ENCODE results near the gene TESMIN. TPM values are rescaled to one million over a fixed set of nuclear protein-coding genes. Genes with fewer than 3 reads are reported as not detected.

Gene TESMIN
- polyA plus RNA-seq, 1 donor (not counting 4 experiments of a cell fraction or from before 2014, with no cell fraction given) = 4.0 TPM

DNA sequence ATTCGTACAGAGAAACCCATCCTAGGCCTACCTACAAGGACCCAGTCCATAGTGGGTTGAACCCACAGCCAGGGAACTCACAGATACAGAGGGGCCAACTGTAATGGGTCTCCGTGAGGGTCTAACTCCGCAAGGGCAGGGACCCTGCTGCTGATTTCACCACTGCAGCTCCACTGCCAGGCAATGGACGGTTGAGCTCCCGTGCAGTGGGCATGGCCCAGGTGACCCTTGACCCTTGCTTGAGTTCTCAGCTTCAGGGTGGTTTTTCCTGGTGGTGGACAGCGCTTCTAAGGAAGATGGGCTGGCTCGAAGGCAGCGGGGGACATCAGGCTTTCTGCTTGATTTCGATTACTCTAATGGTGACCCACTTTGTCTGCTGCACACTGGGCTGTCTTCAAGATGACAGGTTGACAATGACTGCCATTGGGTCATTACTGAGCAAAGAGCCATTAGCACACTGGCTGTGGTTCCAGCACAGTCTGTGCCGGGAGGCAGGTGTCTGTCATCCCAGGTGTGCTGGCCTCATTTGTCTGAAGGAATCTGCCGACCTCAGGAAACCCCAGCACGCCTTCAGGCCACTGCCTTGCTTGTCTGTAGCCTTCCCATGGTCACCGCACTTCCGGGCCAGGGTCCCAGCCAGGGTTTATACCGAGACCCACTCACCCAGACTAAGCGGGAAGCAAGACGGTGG is 70.6 kb downstream of the TESMIN start:
- Histone ChIP-seq H3K9ac (ENCODE audit: control insufficient read depth, extremely low read depth, insufficient read depth, low read length) (no peak overlapping the region), H3K9me1 (ENCODE audit: control insufficient read depth, extremely low read depth, insufficient read depth, low read length) (no peaks in the 10 kb centered on the region), H3K4me2 (ENCODE audit: control insufficient read depth, extremely low read depth, insufficient read depth, low read depth, low read length) (no peak overlapping the region), H3K79me2 (ENCODE audit: control insufficient read depth, insufficient read depth, low read length) (no peaks in the 10 kb centered on the region), H3K36me3 (ENCODE audit: control insufficient read depth in 2 of 2, extremely low read depth in 1 of 2, insufficient read depth in 2 of 2, low read length in 2 of 2) (no peaks in the 10 kb centered on the region), H3K4me3 (ENCODE audit: control insufficient read depth in 2 of 3, extremely low read depth in 1 of 3, insufficient read depth in 2 of 3, low read depth in 1 of 3, low read length in 3 of 3) (no peak overlapping the region), H3K9me3 (ENCODE audit: control insufficient read depth, low read depth, low read length) (no peaks in the 10 kb centered on the region), H3K27me3 (ENCODE audit: control insufficient read depth, extremely low read depth, insufficient read depth, low read length) (peaks cover 26% of the 10 kb centered on the region), H3K4me1 (ENCODE audit: control insufficient read depth, extremely low read depth, insufficient read depth, low read length) (no peaks in the 10 kb centered on the region), H2AFZ (ENCODE audit: control insufficient read depth, low read length) (no peak overlapping the region), H3K27ac (ENCODE audit: control insufficient read depth, insufficient read depth, low read length) (no peak overlapping the region), H4K20me1 (ENCODE audit: control insufficient read depth, extremely low read depth, insufficient read depth, low read length) (peaks cover 5% of the 10 kb centered on the region)
- dilution Hi-C loops (cut with MboI; ENCODE audit: extremely low pct_ligation_motif_present, low sequenced_read_pairs) = no loop called here
- no peak for TF ChIP-seq EZH2 (IDR thresholded peaks at IDR 0.05; ENCODE audit: low read length)
- TF ChIP-seq, protein P1, sequence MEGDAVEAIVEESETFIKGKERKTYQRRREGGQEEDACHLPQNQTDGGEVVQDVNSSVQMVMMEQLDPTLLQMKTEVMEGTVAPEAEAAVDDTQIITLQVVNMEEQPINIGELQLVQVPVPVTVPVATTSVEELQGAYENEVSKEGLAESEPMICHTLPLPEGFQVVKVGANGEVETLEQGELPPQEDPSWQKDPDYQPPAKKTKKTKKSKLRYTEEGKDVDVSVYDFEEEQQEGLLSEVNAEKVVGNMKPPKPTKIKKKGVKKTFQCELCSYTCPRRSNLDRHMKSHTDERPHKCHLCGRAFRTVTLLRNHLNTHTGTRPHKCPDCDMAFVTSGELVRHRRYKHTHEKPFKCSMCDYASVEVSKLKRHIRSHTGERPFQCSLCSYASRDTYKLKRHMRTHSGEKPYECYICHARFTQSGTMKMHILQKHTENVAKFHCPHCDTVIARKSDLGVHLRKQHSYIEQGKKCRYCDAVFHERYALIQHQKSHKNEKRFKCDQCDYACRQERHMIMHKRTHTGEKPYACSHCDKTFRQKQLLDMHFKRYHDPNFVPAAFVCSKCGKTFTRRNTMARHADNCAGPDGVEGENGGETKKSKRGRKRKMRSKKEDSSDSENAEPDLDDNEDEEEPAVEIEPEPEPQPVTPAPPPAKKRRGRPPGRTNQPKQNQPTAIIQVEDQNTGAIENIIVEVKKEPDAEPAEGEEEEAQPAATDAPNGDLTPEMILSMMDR (optimal IDR thresholded peaks at IDR 0.05 in 1 of 3, IDR thresholded peaks at IDR 0.05 in 1 of 3, conservative IDR thresholded peaks at IDR 0.05 in 1 of 3; ENCODE audit: extremely low read depth in 1 of 3, insufficient read depth in 2 of 3, low read length in 3 of 3) = no peak
- FAIRE-seq (no peak), DNase-seq (ENCODE audit: low read depth, low spot score) (no peak)

- Histone ChIP-seq H3K36me3 (ENCODE audit: control insufficient read depth in 2 of 2, extremely low read depth in 1 of 2, insufficient read depth in 2 of 2, low read length in 2 of 2) (no peaks in the 10 kb centered on the region), H3K9ac (ENCODE audit: control insufficient read depth, extremely low read depth, insufficient read depth, low read length) (no peak overlapping the region), H4K20me1 (ENCODE audit: control insufficient read depth, extremely low read depth, insufficient read depth, low read length) (no peaks in the 10 kb centered on the region), H3K79me2 (ENCODE audit: control insufficient read depth, insufficient read depth, low read length) (no peaks in the 10 kb centered on the region), H3K9me3 (ENCODE audit: control insufficient read depth, low read depth, low read length) (peaks cover 1% of the 10 kb centered on the region), H3K27ac (ENCODE audit: control insufficient read depth, insufficient read depth, low read length) (no peak overlapping the region), H3K27me3 (ENCODE audit: control insufficient read depth, extremely low read depth, insufficient read depth, low read length) (no peaks in the 10 kb centered on the region), H3K4me2 (ENCODE audit: control insufficient read depth, extremely low read depth, insufficient read depth, low read depth, low read length) (no peak overlapping the region), H3K4me3 (ENCODE audit: control insufficient read depth in 2 of 3, extremely low read depth in 1 of 3, insufficient read depth in 2 of 3, low read depth in 1 of 3, low read length in 3 of 3) (no peak overlapping the region), H2AFZ (ENCODE audit: control insufficient read depth, low read length) (no peak overlapping the region), H3K9me1 (ENCODE audit: control insufficient read depth, extremely low read depth, insufficient read depth, low read length) (no peaks in the 10 kb centered on the region), H3K4me1 (ENCODE audit: control insufficient read depth, extremely low read depth, insufficient read depth, low read length) (no peaks in the 10 kb centered on the region)
- FAIRE-seq (no peak), DNase-seq (ENCODE audit: low read depth, low spot score) (no peak)
- dilution Hi-C loops (cut with MboI; ENCODE audit: extremely low pct_ligation_motif_present, low sequenced_read_pairs) = no loop called here
- no peak for TF ChIP-seq EZH2 (IDR thresholded peaks at IDR 0.05; ENCODE audit: low read length)
- TF ChIP-seq, protein P1 (optimal IDR thresholded peaks at IDR 0.05 in 1 of 3, IDR thresholded peaks at IDR 0.05 in 1 of 3, conservative IDR thresholded peaks at IDR 0.05 in 1 of 3; ENCODE audit: extremely low read depth in 1 of 3, insufficient read depth in 2 of 3, low read length in 3 of 3) = no peak
Measured at GRCh38 chr11:68678031-68678441, 73.3 kb downstream of the TESMIN start.
